COLO668 (cell line): ENCODE results near the gene CNGA4.
"Not testable (repeated sequence)": the region's sequence is repeated elsewhere in the genome, so short reads cannot be mapped to it uniquely, and the experiment has no call there.

Experiments used
- DNase-seq: peaks from one replicate; lab custom pipeline; 2025; ENCODE audit not compliant: unreplicated experiment; lab: John Stamatoyannopoulos, UW

The CNGA4 gene

DNA sequence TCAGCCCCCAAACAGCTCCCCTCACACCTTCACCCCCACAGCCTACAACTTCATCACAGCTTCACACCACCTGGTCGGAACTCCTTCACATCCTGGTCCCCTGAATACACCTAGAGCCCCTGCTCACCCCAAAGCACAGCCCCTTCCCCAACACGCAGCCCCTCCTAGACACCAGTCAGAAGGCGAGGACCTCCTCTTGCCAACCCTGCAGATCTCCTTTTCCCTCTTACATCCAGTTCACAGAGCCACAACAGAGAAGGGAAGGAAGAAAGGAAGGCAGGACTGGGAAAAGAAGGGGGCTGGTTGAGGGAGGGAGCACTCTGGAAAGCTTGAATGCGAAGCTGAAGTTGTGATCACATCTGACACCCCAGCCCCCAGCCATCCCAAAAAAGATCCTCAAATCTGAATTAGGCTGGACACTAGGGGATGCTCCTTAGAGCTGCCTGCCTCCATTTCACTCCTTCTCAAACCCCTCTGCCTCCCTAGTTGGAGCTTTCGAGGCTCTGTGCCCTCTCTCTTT is 21.4 kb downstream of the CNGA4 start:
- no peak for DNase-seq

DNA sequence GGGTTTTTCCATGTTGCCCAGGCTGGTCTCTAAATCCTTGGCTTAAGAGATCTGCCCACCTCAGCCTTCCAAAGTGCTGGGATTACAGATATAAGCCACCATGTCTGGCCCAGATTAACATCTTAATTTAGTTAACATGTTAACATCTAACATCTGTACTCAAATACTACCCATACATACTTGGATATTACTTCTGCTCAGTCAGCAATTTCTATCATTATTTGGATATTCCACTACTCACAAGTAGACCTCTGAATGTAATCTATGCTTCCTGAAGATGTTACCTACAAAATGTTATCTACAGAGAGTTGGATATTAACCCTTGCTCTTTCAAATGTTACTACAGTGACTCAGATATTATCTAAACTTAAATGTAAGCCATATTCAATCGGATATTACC is 24.8 kb downstream of the CNGA4 start:
- DNase-seq: no peak

DNA sequence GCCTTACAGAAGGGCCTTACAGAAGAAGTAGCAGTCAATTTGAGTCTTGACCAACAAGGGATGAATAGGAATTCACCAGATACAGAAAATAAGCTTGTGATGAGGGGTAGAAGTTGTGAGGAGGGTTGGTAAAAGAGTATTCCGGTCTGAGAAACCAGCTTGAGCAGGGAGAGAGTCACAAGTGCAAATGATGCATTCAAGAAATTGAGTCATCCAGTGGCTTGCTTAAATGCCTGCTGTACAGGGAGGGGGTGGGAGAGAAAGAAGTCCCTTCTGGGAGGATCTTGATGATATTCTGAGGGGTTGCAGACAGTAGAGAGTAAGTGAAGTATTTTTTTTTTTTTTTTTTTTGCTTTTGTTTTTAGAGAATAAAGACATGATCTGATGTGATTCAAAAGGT is 29.9 kb downstream of the CNGA4 start:
- no peak for DNase-seq

DNA sequence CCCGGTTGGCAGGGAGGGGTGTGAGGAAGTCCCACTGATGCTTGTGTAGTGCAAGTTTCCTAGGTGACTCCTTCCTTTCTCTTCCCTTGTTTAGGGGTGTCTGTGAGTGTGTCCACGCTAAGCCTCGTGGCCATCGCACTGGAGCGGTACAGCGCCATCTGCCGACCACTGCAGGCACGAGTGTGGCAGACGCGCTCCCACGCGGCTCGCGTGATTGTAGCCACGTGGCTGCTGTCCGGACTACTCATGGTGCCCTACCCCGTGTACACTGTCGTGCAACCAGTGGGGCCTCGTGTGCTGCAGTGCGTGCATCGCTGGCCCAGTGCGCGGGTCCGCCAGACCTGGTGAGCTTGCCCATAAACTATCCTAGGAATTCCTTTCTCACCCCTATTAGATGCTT is 31.1 kb downstream of the CNGA4 start:
- no peak for DNase-seq

DNA sequence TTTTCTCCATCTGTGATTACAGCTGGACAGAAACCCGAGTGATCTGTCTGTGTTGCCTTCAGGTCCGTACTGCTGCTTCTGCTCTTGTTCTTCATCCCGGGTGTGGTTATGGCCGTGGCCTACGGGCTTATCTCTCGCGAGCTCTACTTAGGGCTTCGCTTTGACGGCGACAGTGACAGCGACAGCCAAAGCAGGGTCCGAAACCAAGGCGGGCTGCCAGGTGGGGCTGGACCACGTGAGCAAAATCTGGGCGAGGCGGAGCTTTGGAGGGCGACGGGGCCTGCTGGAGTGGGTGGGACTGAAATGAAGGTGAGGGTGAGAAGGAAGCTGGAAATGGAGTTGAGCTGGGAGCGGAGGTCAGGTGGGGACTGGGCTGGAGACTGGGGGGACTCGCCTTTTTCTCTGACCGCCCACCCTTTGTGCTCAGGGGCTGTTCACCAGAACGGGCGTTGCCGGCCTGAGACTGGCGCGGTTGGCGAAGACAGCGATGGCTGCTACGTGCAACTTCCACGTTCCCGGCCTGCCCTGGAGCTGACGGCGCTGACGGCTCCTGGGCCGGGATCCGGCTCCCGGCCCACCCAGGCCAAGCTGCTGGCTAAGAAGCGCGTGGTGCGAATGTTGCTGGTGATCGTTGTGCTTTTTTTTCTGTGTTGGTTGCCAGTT is 31.8 kb downstream of the CNGA4 start:
- DNase-seq: no peak

DNA sequence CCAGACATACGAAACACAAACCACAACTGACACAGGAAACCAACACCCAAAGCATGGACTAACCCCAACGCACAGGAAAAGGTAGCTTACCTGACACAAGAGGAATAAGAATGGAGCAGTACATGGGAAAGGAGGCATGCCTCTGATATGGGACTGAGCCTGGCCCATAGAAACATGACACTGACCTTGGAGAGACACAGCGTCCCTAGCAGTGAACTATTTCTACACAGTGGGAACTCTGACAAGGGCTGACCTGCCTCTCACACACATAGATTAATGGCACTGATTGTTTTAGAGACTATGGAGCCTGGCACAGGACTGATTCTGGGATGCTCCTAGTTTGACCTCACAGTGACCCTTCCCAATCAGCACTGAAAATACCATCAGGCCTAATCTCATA is 32.7 kb downstream of the CNGA4 start:
- no peak for DNase-seq

DNA sequence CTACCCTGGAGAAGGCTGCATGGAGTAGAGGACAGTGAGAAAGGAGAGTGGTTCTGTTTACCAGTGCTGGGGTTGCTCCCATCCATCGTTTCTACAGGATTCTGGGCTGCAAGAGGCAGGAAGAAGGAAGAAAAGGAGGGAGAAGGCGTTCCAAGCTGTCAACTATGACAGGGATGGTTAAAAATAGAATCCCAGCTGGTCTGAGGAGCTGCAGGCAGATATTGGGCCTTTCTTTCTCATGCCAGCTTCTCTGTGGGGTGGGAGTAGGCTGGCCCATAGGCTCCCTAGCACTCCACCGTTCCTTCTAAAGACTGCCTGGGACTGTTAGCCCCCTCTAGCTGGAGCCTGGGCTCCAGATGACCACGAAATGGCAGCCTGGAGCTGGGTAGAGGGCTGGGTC is 34.3 kb downstream of the CNGA4 start:
- DNase-seq: no peak

DNA sequence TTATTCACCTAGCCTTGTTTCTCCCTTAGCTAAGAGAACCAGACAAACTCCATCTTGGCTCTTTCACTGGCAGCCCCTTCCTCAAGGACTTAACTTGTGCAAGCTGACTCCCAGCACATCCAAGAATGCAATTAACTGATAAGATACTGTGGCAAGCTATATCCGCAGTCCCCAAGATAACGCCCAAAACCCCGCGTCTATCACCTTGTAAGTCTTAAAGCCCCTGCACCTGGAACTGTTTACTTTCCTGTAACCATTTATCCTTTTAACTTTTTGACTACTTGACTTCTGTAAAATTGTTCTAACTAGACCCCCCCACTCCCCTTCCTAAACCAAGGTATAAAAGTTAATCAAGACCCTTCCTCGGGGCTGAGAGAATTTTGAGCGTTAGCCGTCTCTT is 41.9 kb downstream of the CNGA4 start:
- DNase-seq: not testable (repeated sequence)

DNA sequence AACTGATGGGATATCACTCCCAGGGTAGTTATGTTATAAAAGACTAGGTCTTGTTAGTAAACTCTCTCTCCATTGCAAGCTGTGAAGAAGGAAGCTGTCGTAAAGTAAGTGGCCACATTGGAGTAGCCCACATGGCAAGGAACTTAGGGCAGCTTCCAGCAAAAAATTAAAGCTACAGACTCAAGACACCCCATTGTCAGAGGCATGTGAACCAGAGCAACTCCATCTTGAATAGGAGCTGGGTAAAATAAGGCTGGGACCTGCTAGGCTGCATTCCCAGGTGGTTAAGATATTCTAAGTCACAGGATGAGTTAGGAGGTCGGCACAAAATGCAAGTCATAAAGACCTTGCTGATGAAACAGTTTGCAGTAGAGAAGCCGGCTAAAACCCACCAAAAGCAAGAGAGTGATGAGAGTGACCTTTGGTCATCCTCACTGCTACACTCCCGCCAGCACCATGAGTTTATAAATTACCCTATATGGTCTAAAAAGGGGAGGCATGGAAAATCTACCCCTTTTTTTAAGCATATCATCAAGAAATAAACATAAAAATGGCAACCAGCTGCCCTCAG is 44.6 kb downstream of the CNGA4 start:
- no peak for DNase-seq

DNA sequence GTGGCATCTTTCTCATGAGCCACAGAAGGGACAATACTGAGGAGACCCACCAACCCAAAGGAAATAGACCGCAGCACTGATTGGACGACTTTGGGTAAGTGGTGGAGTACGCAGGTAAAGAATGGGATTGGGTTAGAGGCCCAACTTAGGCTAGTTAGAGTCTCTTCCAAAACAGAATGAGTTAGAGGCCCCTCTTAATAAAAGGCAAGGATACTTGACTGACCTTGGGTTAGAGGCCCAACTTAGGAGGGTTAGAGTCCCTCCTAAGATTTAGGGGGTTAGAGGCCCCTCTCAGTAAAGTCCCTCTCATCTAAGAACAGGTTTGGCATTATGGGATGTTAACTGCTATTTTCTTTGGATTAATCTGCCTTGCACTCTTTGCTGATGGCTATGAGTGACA is 45.4 kb downstream of the CNGA4 start:
- DNase-seq: no peak

DNA sequence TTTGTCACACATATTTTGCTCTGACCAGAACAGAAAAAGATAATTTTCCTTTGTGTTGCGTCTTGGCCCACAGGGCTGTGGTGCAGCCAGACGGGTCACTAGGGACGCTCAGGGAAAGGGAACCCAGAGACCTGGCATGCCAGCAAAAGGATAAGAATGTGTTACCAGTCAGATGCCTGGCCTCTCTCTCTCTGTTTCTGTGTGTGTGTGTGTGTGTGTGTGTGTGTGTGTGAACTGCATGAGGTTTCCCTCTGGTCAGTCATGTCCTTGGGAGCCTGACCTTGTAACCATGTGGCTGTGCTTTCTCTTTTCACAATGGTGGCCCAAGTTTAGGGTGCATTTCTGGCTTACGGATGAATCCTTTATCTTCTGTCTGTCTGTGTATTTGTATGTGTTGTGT is 46.1 kb downstream of the CNGA4 start:
- DNase-seq: no peak
